ENCODE results near the gene FAM50B. TPM values are rescaled to one million over a fixed set of nuclear protein-coding genes. Genes with fewer than 3 reads are reported as not detected.

Gene FAM50B
- total RNA-seq, 2 donors from 2014 or later: 12.4 to 17.3 TPM

DNA sequence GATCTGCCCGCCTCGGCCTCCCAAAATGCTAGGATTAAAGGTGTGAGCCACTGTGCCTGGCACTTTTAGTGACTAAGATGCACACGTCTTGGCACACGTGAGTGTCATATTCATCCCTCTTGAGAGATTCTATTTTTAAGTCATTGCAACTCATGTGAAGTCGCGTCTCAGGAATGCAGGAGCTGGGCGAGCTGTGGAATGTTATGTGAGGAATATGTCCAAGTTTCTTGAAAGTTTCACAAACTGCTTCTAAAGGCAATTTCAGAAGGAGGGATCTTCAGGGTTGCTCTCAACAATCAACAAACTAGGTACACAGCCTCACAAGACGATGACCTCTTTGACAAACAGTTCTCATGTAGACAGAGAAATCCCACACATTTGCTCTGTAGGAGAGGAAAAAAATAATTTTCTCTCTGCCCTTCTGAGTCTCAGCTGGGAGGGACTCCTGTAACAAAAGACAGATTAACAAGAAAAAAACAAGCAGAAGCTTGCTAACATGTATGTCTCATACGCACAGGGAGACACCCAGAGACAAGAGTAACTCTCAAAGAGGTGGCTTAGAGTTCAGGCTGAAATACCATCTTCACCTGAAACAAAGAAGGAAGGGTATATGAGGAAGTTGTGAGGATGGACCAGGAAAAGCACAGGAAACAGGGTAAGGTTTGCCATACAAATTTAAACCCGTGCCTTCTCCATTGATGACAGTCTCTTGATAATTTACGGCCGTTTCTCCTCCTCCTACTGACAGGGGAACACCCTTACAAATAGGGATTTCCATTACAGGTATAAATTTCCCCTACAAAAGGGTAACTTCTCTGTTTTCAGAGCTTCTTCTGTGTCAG lies 45.3 kb upstream of the FAM50B start:
- peak overlapping the region; percentile 89 to 94 for H3K27ac ChIP-seq
- H3K4me3 ChIP-seq: peak overlapping the region; percentile 29
- DNase-seq (ENCODE audit: low spot score) (peak; percentile 64), ATAC-seq (ENCODE audit: insufficient number of reproducible peaks, low FRiP score, low read depth) (peak; percentile 79)
- no peaks in the 10 kb centered on the region for H3K27me3 ChIP-seq (replicated peaks; ENCODE audit: insufficient read depth)
- no peaks in the 10 kb centered on the region for H3K36me3 ChIP-seq
- H3K4me1 ChIP-seq (ENCODE audit: control insufficient read depth in 1 of 2, low read depth in 2 of 2): peaks cover 31 to 63% of the 10 kb centered on the region in 2 donors
- no peaks in the 10 kb centered on the region for H3K9me3 ChIP-seq
- TF ChIP-seq CTCF (IDR thresholded peaks at IDR 0.05): no peak

GRCh38 chr6:3804964-3805363 lies 44.2 kb upstream of the FAM50B start:
- no peaks in the 10 kb centered on the region for H3K9me3 ChIP-seq
- no peak for TF ChIP-seq CTCF (IDR thresholded peaks at IDR 0.05)
- H3K36me3 ChIP-seq: no peaks in the 10 kb centered on the region
- H3K27ac ChIP-seq: peak overlapping the region; percentile 89 to 94
- peaks cover 37 to 74% of the 10 kb centered on the region in 2 donors for H3K4me1 ChIP-seq (ENCODE audit: control insufficient read depth in 1 of 2, low read depth in 2 of 2)
- ATAC-seq (ENCODE audit: insufficient number of reproducible peaks, low FRiP score, low read depth): no peak
- DNase-seq (ENCODE audit: low spot score): no peak
- H3K27me3 ChIP-seq (replicated peaks; ENCODE audit: insufficient read depth): no peaks in the 10 kb centered on the region
- H3K4me3 ChIP-seq: no peak overlapping the region

- H3K4me1 ChIP-seq (ENCODE audit: control insufficient read depth in 1 of 2, low read depth in 2 of 2): peaks cover 37 to 75% of the 10 kb centered on the region in 2 donors
- ATAC-seq (ENCODE audit: insufficient number of reproducible peaks, low FRiP score, low read depth): no peak
- H3K27me3 ChIP-seq (replicated peaks; ENCODE audit: insufficient read depth): no peaks in the 10 kb centered on the region
- no peaks in the 10 kb centered on the region for H3K36me3 ChIP-seq
- peak overlapping the region; percentile 89 to 94 for H3K27ac ChIP-seq
- no peak for TF ChIP-seq CTCF (IDR thresholded peaks at IDR 0.05)
- H3K9me3 ChIP-seq: no peaks in the 10 kb centered on the region
- no peak overlapping the region for H3K4me3 ChIP-seq
- DNase-seq (ENCODE audit: low spot score): no peak
Measured at GRCh38 chr6:3805448-3806123, 43.6 kb upstream of the FAM50B start.

DNA sequence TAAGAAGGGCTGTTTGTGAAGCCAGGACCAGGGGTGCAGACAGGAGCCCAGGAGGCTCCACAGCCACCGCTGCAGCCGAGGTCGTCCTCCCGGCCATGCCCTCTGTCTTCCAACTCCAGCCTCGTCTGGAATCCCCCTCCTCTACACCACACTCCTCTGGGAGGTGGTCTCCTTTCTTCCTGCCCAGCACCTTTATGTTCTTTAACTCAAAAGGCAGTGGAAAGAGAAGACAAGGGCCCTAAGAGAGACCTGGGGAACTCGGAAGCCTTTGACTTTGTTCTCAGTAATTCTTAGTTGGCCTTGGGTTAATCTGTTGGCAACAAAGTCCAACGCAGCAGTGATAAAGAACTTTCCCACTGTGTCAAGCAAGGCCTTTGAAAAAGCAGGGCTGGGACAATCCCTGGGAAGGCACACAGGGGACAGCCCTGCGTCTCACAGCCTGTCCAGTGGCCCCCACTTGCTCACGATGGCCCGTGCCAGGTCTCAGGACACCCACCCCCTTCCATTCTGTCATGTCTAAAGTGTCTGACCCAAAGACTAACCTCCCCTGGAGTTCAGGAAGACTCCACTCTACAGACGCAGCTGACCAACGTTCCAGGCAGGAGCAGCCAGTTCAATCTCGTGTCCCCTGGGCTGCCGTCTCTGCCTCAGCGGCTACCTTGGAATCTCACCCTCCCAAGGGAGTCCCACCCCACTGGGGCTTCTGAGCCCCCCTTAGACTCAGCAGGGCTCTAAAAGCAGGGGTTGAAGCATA lies 42.8 kb upstream of the FAM50B start:
- Histone ChIP-seq H3K36me3 (no peaks in the 10 kb centered on the region), H3K27me3 (replicated peaks; ENCODE audit: insufficient read depth) (no peaks in the 10 kb centered on the region), H3K9me3 (no peaks in the 10 kb centered on the region), H3K27ac (peak overlapping the region; percentile 89 to 94), H3K4me3 (no peak overlapping the region), H3K4me1 (ENCODE audit: control insufficient read depth in 1 of 2, low read depth in 2 of 2) (peaks cover 37 to 68% of the 10 kb centered on the region in 2 donors)
- no peak for DNase-seq (ENCODE audit: low spot score)
- no peak for ATAC-seq (ENCODE audit: insufficient number of reproducible peaks, low FRiP score, low read depth)
- TF ChIP-seq CTCF (IDR thresholded peaks at IDR 0.05): no peak

DNA sequence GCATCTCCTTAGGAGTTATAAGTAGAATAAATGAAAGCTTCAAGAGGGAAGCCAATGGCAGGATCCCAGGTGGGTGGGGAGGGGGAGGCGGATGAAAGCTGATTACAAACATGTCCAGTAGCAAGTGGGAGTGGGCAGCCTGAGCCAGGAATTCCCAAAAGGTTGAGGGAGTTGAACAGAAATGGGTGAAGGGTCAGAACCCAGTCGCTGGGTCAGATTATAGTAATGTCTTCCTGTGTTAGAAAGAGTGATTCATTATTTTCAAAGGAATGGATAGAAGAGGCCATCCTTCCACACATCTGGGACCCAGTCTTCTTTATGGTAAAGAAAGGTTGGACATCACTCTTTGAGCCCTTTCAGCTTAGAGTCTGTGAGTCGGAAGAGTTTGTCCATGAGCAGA lies 41.0 kb upstream of the FAM50B start:
- no peaks in the 10 kb centered on the region for H3K9me3 ChIP-seq
- TF ChIP-seq CTCF (IDR thresholded peaks at IDR 0.05): no peak
- DNase-seq (ENCODE audit: low spot score) (no peak), ATAC-seq (ENCODE audit: insufficient number of reproducible peaks, low FRiP score, low read depth) (no peak)
- peaks cover 40 to 63% of the 10 kb centered on the region in 2 donors for H3K4me1 ChIP-seq (ENCODE audit: control insufficient read depth in 1 of 2, low read depth in 2 of 2)
- no peaks in the 10 kb centered on the region for H3K27me3 ChIP-seq (replicated peaks; ENCODE audit: insufficient read depth)
- peak overlapping the region; percentile 89 to 94 for H3K27ac ChIP-seq
- no peaks in the 10 kb centered on the region for H3K36me3 ChIP-seq
- no peak overlapping the region for H3K4me3 ChIP-seq

All from thoracic aorta (tissue), 2 donors.